Measurements from ENCODE around the gene SMIM14.
"Not testable (repeated sequence)": the region's sequence is repeated elsewhere in the genome, so short reads cannot be mapped to it uniquely, and the experiment has no call there.

Gene SMIM14

GRCh38 chr4:39660045-39660444 lies 21.4 kb upstream of the SMIM14 start:
- Histone ChIP-seq H3K4me3 (ENCODE audit: low read length) (no peak overlapping the region), H3K36me3 (ENCODE audit: insufficient read depth, low read depth, low read length) (no peaks in the 10 kb centered on the region), H3K27me3 (ENCODE audit: insufficient read depth, low read length) (no peaks in the 10 kb centered on the region), H3K27ac (ENCODE audit: low read length) (no peak overlapping the region), H3K4me1 (ENCODE audit: insufficient read depth, low read length) (no peaks in the 10 kb centered on the region), H3K9ac (ENCODE audit: low read depth, low read length) (no peak overlapping the region), H3K9me3 (ENCODE audit: insufficient read depth, low read depth, low read length) (no peaks in the 10 kb centered on the region)

GRCh38 chr4:39658756-39659155 lies 20.1 kb upstream of the SMIM14 start:
- Histone ChIP-seq H3K9ac (ENCODE audit: low read depth, low read length) (no peak overlapping the region), H3K36me3 (ENCODE audit: insufficient read depth, low read depth, low read length) (no peaks in the 10 kb centered on the region), H3K4me1 (ENCODE audit: insufficient read depth, low read length) (no peaks in the 10 kb centered on the region), H3K27ac (ENCODE audit: low read length) (no peak overlapping the region), H3K27me3 (ENCODE audit: insufficient read depth, low read length) (no peaks in the 10 kb centered on the region), H3K4me3 (ENCODE audit: low read length) (no peak overlapping the region), H3K9me3 (ENCODE audit: insufficient read depth, low read depth, low read length) (no peaks in the 10 kb centered on the region)

GRCh38 chr4:39657465-39657864 lies 18.8 kb upstream of the SMIM14 start:
- H3K27me3 ChIP-seq (ENCODE audit: insufficient read depth, low read length) = no peaks in the 10 kb centered on the region
- no peaks in the 10 kb centered on the region for H3K36me3 ChIP-seq (ENCODE audit: insufficient read depth, low read depth, low read length)
- H3K4me3 ChIP-seq (ENCODE audit: low read length) = no peak overlapping the region
- H3K27ac ChIP-seq (ENCODE audit: low read length) = no peak overlapping the region
- no peaks in the 10 kb centered on the region for H3K9me3 ChIP-seq (ENCODE audit: insufficient read depth, low read depth, low read length)
- no peak overlapping the region for H3K9ac ChIP-seq (ENCODE audit: low read depth, low read length)
- H3K4me1 ChIP-seq (ENCODE audit: insufficient read depth, low read length) = no peaks in the 10 kb centered on the region

GRCh38 chr4:39656638-39657037 lies 18.0 kb upstream of the SMIM14 start:
- not testable (repeated sequence) for H3K36me3 ChIP-seq (ENCODE audit: insufficient read depth, low read depth, low read length); H3K9ac ChIP-seq (ENCODE audit: low read depth, low read length); H3K27ac ChIP-seq (ENCODE audit: low read length); H3K4me3 ChIP-seq (ENCODE audit: low read length); H3K4me1 ChIP-seq (ENCODE audit: insufficient read depth, low read length); H3K9me3 ChIP-seq (ENCODE audit: insufficient read depth, low read depth, low read length); H3K27me3 ChIP-seq (ENCODE audit: insufficient read depth, low read length)

- Histone ChIP-seq H3K27ac (ENCODE audit: low read length) (no peak overlapping the region), H3K4me1 (ENCODE audit: insufficient read depth, low read length) (no peaks in the 10 kb centered on the region), H3K9ac (ENCODE audit: low read depth, low read length) (no peak overlapping the region), H3K27me3 (ENCODE audit: insufficient read depth, low read length) (no peaks in the 10 kb centered on the region), H3K9me3 (ENCODE audit: insufficient read depth, low read depth, low read length) (no peaks in the 10 kb centered on the region), H3K36me3 (ENCODE audit: insufficient read depth, low read depth, low read length) (no peaks in the 10 kb centered on the region), H3K4me3 (ENCODE audit: low read length) (no peak overlapping the region)
These were observed 17.2 kb upstream of the SMIM14 start for GRCh38 chr4:39655876-39656275.

GRCh38 chr4:39655211-39655610 lies 16.5 kb upstream of the SMIM14 start:
- Histone ChIP-seq H3K27ac (ENCODE audit: low read length) (no peak overlapping the region), H3K9me3 (ENCODE audit: insufficient read depth, low read depth, low read length) (no peaks in the 10 kb centered on the region), H3K27me3 (ENCODE audit: insufficient read depth, low read length) (no peaks in the 10 kb centered on the region), H3K4me3 (ENCODE audit: low read length) (no peak overlapping the region), H3K4me1 (ENCODE audit: insufficient read depth, low read length) (no peaks in the 10 kb centered on the region), H3K9ac (ENCODE audit: low read depth, low read length) (no peak overlapping the region), H3K36me3 (ENCODE audit: insufficient read depth, low read depth, low read length) (no peaks in the 10 kb centered on the region)

- not testable (repeated sequence) for H3K9ac ChIP-seq (ENCODE audit: low read depth, low read length); H3K27me3 ChIP-seq (ENCODE audit: insufficient read depth, low read length); H3K36me3 ChIP-seq (ENCODE audit: insufficient read depth, low read depth, low read length); H3K9me3 ChIP-seq (ENCODE audit: insufficient read depth, low read depth, low read length); H3K27ac ChIP-seq (ENCODE audit: low read length); H3K4me3 ChIP-seq (ENCODE audit: low read length); H3K4me1 ChIP-seq (ENCODE audit: insufficient read depth, low read length)
These were observed 12.9 kb upstream of the SMIM14 start for GRCh38 chr4:39651586-39651985.

- Histone ChIP-seq H3K4me3 (ENCODE audit: low read length) (no peak overlapping the region), H3K27me3 (ENCODE audit: insufficient read depth, low read length) (no peaks in the 10 kb centered on the region), H3K36me3 (ENCODE audit: insufficient read depth, low read depth, low read length) (no peaks in the 10 kb centered on the region), H3K27ac (ENCODE audit: low read length) (no peak overlapping the region), H3K9me3 (ENCODE audit: insufficient read depth, low read depth, low read length) (no peaks in the 10 kb centered on the region), H3K9ac (ENCODE audit: low read depth, low read length) (no peak overlapping the region), H3K4me1 (ENCODE audit: insufficient read depth, low read length) (no peaks in the 10 kb centered on the region)
These were observed 11.1 kb upstream of the SMIM14 start for GRCh38 chr4:39649639-39650265.

- H3K9ac ChIP-seq (ENCODE audit: low read depth, low read length) = no peak overlapping the region
- H3K36me3 ChIP-seq (ENCODE audit: insufficient read depth, low read depth, low read length) = no peaks in the 10 kb centered on the region
- no peaks in the 10 kb centered on the region for H3K4me1 ChIP-seq (ENCODE audit: insufficient read depth, low read length)
- H3K27ac ChIP-seq (ENCODE audit: low read length) = no peak overlapping the region
- no peaks in the 10 kb centered on the region for H3K27me3 ChIP-seq (ENCODE audit: insufficient read depth, low read length)
- H3K9me3 ChIP-seq (ENCODE audit: insufficient read depth, low read depth, low read length) = no peaks in the 10 kb centered on the region
- no peak overlapping the region for H3K4me3 ChIP-seq (ENCODE audit: low read length)
These were observed 10.3 kb upstream of the SMIM14 start for GRCh38 chr4:39648827-39649558.

- Histone ChIP-seq H3K4me3 (ENCODE audit: low read length) (no peak overlapping the region), H3K9ac (ENCODE audit: low read depth, low read length) (no peak overlapping the region), H3K36me3 (ENCODE audit: insufficient read depth, low read depth, low read length) (no peaks in the 10 kb centered on the region), H3K27ac (ENCODE audit: low read length) (no peak overlapping the region), H3K4me1 (ENCODE audit: insufficient read depth, low read length) (no peaks in the 10 kb centered on the region), H3K9me3 (ENCODE audit: insufficient read depth, low read depth, low read length) (no peaks in the 10 kb centered on the region), H3K27me3 (ENCODE audit: insufficient read depth, low read length) (no peaks in the 10 kb centered on the region)
These were observed 9.5 kb upstream of the SMIM14 start for GRCh38 chr4:39648213-39648612.

GRCh38 chr4:39642885-39643552 lies 4.4 kb upstream of the SMIM14 start:
- Histone ChIP-seq H3K9me3 (ENCODE audit: insufficient read depth, low read depth, low read length) (no peaks in the 10 kb centered on the region), H3K36me3 (ENCODE audit: insufficient read depth, low read depth, low read length) (no peaks in the 10 kb centered on the region), H3K4me3 (ENCODE audit: low read length) (no peak overlapping the region), H3K27me3 (ENCODE audit: insufficient read depth, low read length) (no peaks in the 10 kb centered on the region), H3K27ac (ENCODE audit: low read length) (no peak overlapping the region), H3K9ac (ENCODE audit: low read depth, low read length) (no peak overlapping the region), H3K4me1 (ENCODE audit: insufficient read depth, low read length) (peaks cover 7% of the 10 kb centered on the region; the same call in 1 of the 2 replicates)

- no peak overlapping the region for H3K9ac ChIP-seq (ENCODE audit: low read depth, low read length)
- H3K36me3 ChIP-seq (ENCODE audit: insufficient read depth, low read depth, low read length) = no peaks in the 10 kb centered on the region
- H3K9me3 ChIP-seq (ENCODE audit: insufficient read depth, low read depth, low read length) = no peaks in the 10 kb centered on the region
- H3K4me1 ChIP-seq (ENCODE audit: insufficient read depth, low read length) = peaks cover 12% of the 10 kb centered on the region; the same call in 1 of the 2 replicates
- no peak overlapping the region for H3K4me3 ChIP-seq (ENCODE audit: low read length)
- H3K27me3 ChIP-seq (ENCODE audit: insufficient read depth, low read length) = no peaks in the 10 kb centered on the region
- H3K27ac ChIP-seq (ENCODE audit: low read length) = no peak overlapping the region
These were observed 2.8 kb upstream of the SMIM14 start for GRCh38 chr4:39641451-39641850.

Data from iPS-20b (cell line).